ENCODE results near the gene RAPSN.

GRCh38 chr11:47469361-47470179, 20.6 kb upstream of the RAPSN start:
- no peak for TF ChIP-seq SETDB1 (IDR thresholded peaks at IDR 0.05; ENCODE audit: insufficient read length, low read length)
- no peak for TF ChIP-seq KLF9 (tag by site-specific recombination; IDR thresholded peaks at IDR 0.05; ENCODE audit: low read depth)
